Brain microvascular endothelial cell (primary cell): ENCODE measurements around the gene TM7SF3.
"Not testable (repeated sequence)": the region's sequence is repeated elsewhere in the genome, so short reads cannot be mapped to it uniquely, and the experiment has no call there.

ENCODE experiments used
- DNase-seq: peaks from one replicate; pipeline ENCODE4 v3.0.0-alpha.2; 2020
- H3K27ac ChIP-seq: fragments of 250-450 bp; sonication (Bioruptor Pico); 2 replicates; pipeline ENCODE4 v1.5.1; 2020; ENCODE audit warnings: mild to moderate bottlenecking, moderate library complexity
- H3K27me3 ChIP-seq: fragments of 250-450 bp; sonication (Bioruptor Pico); replicated peaks from 2 replicates; pipeline ENCODE4 v1.5.1; 2020; ENCODE audit warnings: mild to moderate bottlenecking
- H3K36me3 ChIP-seq: fragments of 250-450 bp; sonication (Bioruptor Pico); replicated peaks from 2 replicates; pipeline ENCODE4 v1.5.1; 2020; ENCODE audit warnings: mild to moderate bottlenecking
- H3K4me3 ChIP-seq: 2 replicates; pipeline ENCODE4 v1.5.1; 2011; ENCODE audit warnings: low read depth, mild to moderate bottlenecking, control low read depth, low read length, moderate library complexity
- in situ Hi-C: cut with HindIII; loops from 2 replicates; pipeline ENCODE4 v1.10.0; 2017; ENCODE audit warnings: low sequenced_read_pairs, low pct_ligation_motif_present
- TF ChIP-seq, protein P1 (sequence below): IDR thresholded peaks from 2 replicates; pipeline ENCODE4 v1.5.1; 2011; ENCODE audit warnings: low read depth, mild to moderate bottlenecking, moderate library complexity, low read length, control low read depth, inconsistent platforms; ENCODE audit errors: missing control alignments

TM7SF3 gene

DNA sequence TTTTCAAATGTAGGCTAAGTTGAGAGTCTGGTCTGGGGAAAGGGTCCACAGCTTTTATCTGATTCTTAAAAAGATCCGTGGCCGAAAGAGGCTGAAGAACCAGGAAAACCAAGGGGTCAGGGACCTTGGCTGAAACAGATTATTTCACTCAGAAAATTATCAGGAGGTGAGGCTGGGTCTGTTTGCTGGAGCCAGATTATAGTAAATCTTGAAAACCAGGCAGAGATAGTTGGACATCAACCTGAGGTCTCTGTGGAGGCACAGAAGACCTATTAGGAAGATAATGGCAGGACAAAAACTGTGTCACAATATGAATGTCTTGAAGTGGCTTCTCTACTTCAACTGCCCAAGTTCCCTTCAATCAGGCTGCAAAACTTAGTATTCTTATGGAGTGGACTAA is 6.6 kb upstream of the TM7SF3 start:
- in situ Hi-C loops, result no loop called here
- Histone ChIP-seq H3K27ac (no peak overlapping the region), H3K36me3 (no peaks in the 10 kb centered on the region), H3K27me3 (no peaks in the 10 kb centered on the region), H3K4me3 (no peak overlapping the region)
- TF ChIP-seq, protein P1, sequence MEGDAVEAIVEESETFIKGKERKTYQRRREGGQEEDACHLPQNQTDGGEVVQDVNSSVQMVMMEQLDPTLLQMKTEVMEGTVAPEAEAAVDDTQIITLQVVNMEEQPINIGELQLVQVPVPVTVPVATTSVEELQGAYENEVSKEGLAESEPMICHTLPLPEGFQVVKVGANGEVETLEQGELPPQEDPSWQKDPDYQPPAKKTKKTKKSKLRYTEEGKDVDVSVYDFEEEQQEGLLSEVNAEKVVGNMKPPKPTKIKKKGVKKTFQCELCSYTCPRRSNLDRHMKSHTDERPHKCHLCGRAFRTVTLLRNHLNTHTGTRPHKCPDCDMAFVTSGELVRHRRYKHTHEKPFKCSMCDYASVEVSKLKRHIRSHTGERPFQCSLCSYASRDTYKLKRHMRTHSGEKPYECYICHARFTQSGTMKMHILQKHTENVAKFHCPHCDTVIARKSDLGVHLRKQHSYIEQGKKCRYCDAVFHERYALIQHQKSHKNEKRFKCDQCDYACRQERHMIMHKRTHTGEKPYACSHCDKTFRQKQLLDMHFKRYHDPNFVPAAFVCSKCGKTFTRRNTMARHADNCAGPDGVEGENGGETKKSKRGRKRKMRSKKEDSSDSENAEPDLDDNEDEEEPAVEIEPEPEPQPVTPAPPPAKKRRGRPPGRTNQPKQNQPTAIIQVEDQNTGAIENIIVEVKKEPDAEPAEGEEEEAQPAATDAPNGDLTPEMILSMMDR, result no peak
- DNase-seq, result no peak

DNA sequence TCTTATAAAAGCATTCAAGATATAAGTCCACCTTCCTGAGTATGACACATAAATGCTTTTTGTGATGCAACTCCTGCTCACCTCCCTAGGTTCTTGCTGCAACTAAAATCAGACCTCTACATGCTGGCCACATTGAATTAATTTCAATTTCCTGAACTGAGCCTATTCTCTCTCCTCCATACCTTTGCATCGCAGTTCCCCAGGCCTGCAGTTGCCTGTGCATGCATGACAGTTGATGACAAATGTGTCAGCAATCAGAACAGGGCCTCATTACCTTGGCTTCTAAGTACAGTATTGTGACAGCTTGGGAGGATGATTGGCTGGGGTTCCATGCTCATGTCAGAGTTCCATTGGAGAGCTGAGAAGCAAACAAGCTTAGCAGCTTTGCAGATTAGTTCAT is 3.9 kb upstream of the TM7SF3 start:
- no peak overlapping the region for H3K27ac ChIP-seq
- H3K4me3 ChIP-seq, result no peak overlapping the region
- in situ Hi-C loops, result no loop called here
- TF ChIP-seq, protein P1, result no peak
- H3K36me3 ChIP-seq, result no peaks in the 10 kb centered on the region
- DNase-seq, result no peak
- H3K27me3 ChIP-seq, result no peaks in the 10 kb centered on the region

DNA sequence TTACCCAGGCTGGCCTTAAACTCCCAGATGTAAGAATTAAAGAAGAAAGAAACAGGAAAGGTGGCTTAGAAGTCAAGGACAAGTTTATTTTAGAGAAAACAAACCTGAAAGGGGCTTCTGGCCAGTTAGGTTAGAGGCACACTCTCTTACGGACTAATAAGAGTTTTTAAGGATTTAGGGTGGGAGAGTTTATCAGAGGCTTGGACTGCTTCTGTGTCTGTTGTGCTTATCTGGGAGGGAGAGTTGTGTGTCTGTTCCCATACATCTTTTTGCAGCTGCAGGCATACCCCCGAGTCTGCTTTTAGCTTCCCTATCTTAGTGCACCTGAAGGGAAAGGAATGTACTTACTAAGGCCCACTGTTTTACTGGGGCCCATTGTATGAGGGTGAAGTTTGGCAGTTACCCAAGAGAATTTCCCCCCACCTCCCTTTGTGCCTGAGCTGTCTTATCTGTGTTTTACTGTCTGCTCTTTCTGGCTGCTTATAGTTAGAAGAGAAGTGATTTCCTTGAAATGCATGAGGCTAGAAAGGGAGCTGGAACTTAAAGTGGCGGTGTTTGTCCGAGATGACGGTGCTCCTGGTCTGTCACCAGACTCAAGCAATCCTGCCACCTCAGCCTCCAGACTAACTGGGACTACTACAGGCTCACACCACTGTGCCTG is 3.1 kb upstream of the TM7SF3 start:
- H3K4me3 ChIP-seq, H3K36me3 ChIP-seq, in situ Hi-C loops, DNase-seq, H3K27ac ChIP-seq, H3K27me3 ChIP-seq: not testable (repeated sequence)

DNA sequence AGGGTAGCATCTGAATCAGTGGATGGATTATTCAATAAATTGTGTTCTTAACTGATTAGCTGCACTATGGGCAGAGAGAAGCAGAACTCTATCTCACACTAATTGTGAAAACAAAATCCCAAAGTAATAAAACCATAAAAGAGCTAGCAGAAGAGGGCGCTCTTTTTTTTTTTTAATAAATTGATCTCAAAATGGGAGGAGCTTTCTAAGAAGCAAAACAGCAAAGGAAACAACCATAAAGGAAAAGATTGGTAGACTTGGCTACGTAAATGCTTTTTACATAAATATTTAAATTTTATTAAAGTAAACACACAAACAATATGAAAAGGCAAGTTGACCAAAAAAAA is 1.5 kb upstream of the TM7SF3 start:
- Histone ChIP-seq H3K36me3 (no peaks in the 10 kb centered on the region), H3K27ac (no peak overlapping the region), H3K4me3 (no peak overlapping the region), H3K27me3 (no peaks in the 10 kb centered on the region)
- in situ Hi-C loops, result no loop called here
- TF ChIP-seq, protein P1, result no peak
- no peak for DNase-seq

DNA sequence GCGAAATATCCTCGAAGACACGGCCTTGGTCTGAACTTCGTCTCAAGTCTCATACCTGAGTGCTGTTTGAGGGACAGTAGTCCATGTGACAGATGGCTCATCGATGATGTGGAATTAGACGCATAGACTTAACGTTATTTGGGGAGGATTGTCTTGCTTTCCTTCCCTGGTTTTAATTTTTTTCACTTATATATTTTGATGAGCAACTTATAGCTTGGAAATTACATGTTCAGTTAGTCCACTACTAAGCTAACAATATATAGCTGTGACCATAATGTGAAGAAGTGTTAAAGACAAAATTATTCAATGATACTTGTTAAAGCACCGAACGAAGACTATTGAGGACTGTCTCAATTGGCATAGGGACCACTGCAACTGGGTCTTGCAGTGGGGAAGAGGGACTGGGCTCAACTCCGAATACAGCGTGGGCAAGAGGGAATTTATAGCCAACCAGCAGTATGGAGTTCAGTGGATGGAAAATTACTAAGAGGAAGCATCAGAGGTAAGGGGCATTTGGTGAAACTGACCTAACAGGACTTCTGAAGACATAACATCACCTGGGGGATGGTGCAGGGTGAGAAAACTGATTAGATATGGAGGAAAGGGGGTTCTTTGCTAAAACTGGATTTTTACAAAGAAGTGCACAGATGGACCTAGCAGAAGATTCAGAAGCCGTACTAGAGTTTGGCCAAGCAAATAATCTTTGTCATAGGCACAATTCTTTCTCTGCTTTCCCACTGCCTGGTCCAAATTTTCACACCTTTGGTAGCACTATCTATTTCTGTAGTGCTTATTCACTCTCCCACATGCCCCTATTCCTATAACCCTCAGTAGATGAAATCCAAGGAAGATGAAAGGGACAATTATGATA is 910 bp upstream of the TM7SF3 start:
- TF ChIP-seq, protein P1, result no peak
- DNase-seq, result no peak
- Histone ChIP-seq H3K4me3 (peak overlapping the region; percentile 75), H3K36me3 (no peaks in the 10 kb centered on the region), H3K27me3 (no peaks in the 10 kb centered on the region), H3K27ac (peak overlapping the region; percentile 60)
- in situ Hi-C loops, result no loop called here

DNA sequence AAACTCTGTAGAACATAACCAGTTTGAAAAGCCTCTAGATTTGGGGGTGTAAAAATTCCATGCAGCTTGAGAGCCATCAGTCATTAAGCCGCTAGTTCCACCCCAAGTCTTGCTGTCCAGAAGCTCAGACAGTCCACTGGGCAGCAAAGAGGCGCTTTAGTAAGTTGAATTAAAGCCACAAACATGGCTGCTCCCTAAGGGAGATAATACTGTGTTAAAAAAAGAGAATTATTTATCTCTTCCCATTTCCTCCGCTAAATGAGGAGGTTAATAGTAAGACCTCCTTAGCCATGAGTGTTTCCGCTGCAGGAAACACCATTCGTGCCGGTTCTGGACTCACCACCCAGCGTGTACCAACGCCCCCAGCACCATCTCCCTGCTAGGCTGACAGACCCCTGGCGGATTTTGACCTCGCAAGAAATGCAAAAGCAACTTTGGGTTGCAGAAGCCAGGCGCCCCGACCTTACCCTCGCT is 536 bp downstream of the TM7SF3 start:
- no peaks in the 10 kb centered on the region for H3K27me3 ChIP-seq
- in situ Hi-C loops, result no loop called here
- H3K36me3 ChIP-seq, result no peaks in the 10 kb centered on the region
- H3K4me3 ChIP-seq, result peak overlapping the region; percentile 75
- TF ChIP-seq, protein P1, result no peak
- peak overlapping the region; percentile 60 for H3K27ac ChIP-seq
- DNase-seq, result peak; percentile 36
